Gastrocnemius medialis (tissue), 4 donors: ENCODE data around the gene GALNT9. TPM values are rescaled to one million over a fixed set of nuclear protein-coding genes. Genes with fewer than 3 reads are reported as not detected.

Source experiments
- ATAC-seq, 2 donors: fragments of 150-250 bp; one replicate each; pipeline ENCODE4 v1.9.1; 2016
- DNase-seq, 2 donors: peaks; one replicate each; pipeline ENCODE4 v3.0.0-alpha.2; 2019
- H3K27ac ChIP-seq, 4 donors: fragments of 200-600 bp; sonication (generic); 1 replicate in 1 of 4; 2 replicates in 3 of 4; pipeline ENCODE4 v1.5.1; 2016 to 2018; ENCODE audit warnings: mild to moderate bottlenecking in 2 of 4, moderate library complexity in 1 of 4
- H3K27me3 ChIP-seq, 3 donors: fragments of 200-600 bp; sonication (generic) in 2 of 3; 1 replicate in 1 of 3; 2 replicates in 2 of 3; pipeline versions ENCODE4 v1.5.1 to v1.6.0; 2016 to 2019; ENCODE audit warnings: mild to moderate bottlenecking in 1 of 3, moderate library complexity in 1 of 3
- H3K36me3 ChIP-seq, 2 donors: fragments of 200-600 bp; sonication (generic) in 1 of 2; one replicate each; pipeline ENCODE4 v1.5.1; 2017 to 2018
- H3K4me1 ChIP-seq, 2 donors: fragments of 200-600 bp; sonication (generic) in 1 of 2; one replicate each; pipeline ENCODE4 v1.5.1; 2016 to 2017; ENCODE audit warnings: mild to moderate bottlenecking in 2 of 2
- H3K4me3 ChIP-seq, 4 donors: fragments of 200-600 bp; sonication (generic) in 3 of 4; 1 replicate in 1 of 4; 2 replicates in 3 of 4; pipeline ENCODE4 v1.5.1; 2016 to 2019; ENCODE audit warnings: mild to moderate bottlenecking in 2 of 4
- H3K9me3 ChIP-seq, 3 donors: fragments of 200-600 bp; sonication (generic) in 2 of 3; 1 replicate in 1 of 3; 2 replicates in 2 of 3; pipeline ENCODE4 v1.5.1; 2016 to 2019
- CTCF ChIP-seq, 5 experiments: fragments of 450-650 bp in 3 of 5; fragments of 200-600 bp in 2 of 5; sonication (generic) in 2 of 5; IDR thresholded peaks in 4 of 5; conservative IDR thresholded peaks in 1 of 5; 1 replicate in 4 of 5; 2 replicates in 1 of 5; pipeline ENCODE4 v1.5.1; 2016 to 2019; ENCODE audit warnings: antibody characterized with exemption in 5 of 5, mild to moderate bottlenecking in 3 of 5, moderate library complexity in 3 of 5
- POLR2A ChIP-seq, 2 donors: fragments of 450-650 bp; IDR thresholded peaks; one replicate each; pipeline ENCODE4 v1.6.1; 2017; ENCODE audit warnings: antibody characterized with exemption in 2 of 2, mild to moderate bottlenecking in 2 of 2, moderate library complexity in 2 of 2
- in situ Hi-C, 4 donors: fragments of 200-750 bp; cut with MboI; loops; one replicate each; pipeline versions ENCODE4 v1.15.0 to v1.8.0; 2017; ENCODE audit warnings: low sequenced_read_pairs in 4 of 4
- intact Hi-C: fragments of 100-400 bp; cut with DNase I; formaldehyde crosslinking; loops from one replicate; pipeline ENCODE4 v1.15.1; 2023; ENCODE audit warnings: low total_unique reads
- total RNA-seq, 4 donors: library from RNA; depleted of rRNA; stranded (reverse); fragments of >200 nt; gene quantifications; one replicate each; pipeline versions ENCODE4 v1.1.0 to v1.2.3, GENCODE V29; 2016

The GALNT9 gene
- total RNA-seq, 4 donors from 2014 or later, result not detected

GRCh38 chr12:132175496-132176384 is 153.6 kb downstream of the GALNT9 start:
- H3K27me3 ChIP-seq, result peaks cover 31 to 37% (median 34%) of the 10 kb centered on the region in 3 donors
- intact Hi-C loops, result no loop called here
- in situ Hi-C loops, result no loop called here
- H3K9me3 ChIP-seq, result no peaks in the 10 kb centered on the region
- H3K36me3 ChIP-seq, result no peaks in the 10 kb centered on the region
- H3K4me3 ChIP-seq, result no peak overlapping the region
- no peak for DNase-seq
- no peak for TF ChIP-seq POLR2A (IDR thresholded peaks at IDR 0.05)
- no peak for TF ChIP-seq CTCF (IDR thresholded peaks at IDR 0.05 in 4 of 5, conservative IDR thresholded peaks at IDR 0.05 in 1 of 5)
- no peak for ATAC-seq
- peaks cover 5 to 7% of the 10 kb centered on the region in 2 donors for H3K4me1 ChIP-seq
- H3K27ac ChIP-seq, result no peak overlapping the region

GRCh38 chr12:132174839-132175490 is 154.4 kb downstream of the GALNT9 start:
- H3K27ac ChIP-seq, result no peak overlapping the region
- no peaks in the 10 kb centered on the region for H3K36me3 ChIP-seq
- no peak for DNase-seq
- no peak for ATAC-seq
- intact Hi-C loops, result no loop called here
- peaks cover 31 to 44% (median 42%) of the 10 kb centered on the region in 3 donors for H3K27me3 ChIP-seq
- in situ Hi-C loops, result no loop called here
- no peak overlapping the region for H3K4me3 ChIP-seq
- TF ChIP-seq POLR2A (IDR thresholded peaks at IDR 0.05) (no peak), CTCF (IDR thresholded peaks at IDR 0.05 in 4 of 5, conservative IDR thresholded peaks at IDR 0.05 in 1 of 5) (no peak)
- H3K4me1 ChIP-seq, result peaks cover 5 to 7% of the 10 kb centered on the region in 2 donors
- no peaks in the 10 kb centered on the region for H3K9me3 ChIP-seq

GRCh38 chr12:132174015-132174838 is 155.2 kb downstream of the GALNT9 start:
- intact Hi-C loops (no loop called here), in situ Hi-C loops (no loop called here)
- DNase-seq, result no peak

More at GRCh38 chr12:132174015-132174838, 155.2 kb downstream of the GALNT9 start:
- ATAC-seq, result no peak
- Histone ChIP-seq H3K27me3 (peaks cover 31 to 44% (median 43%) of the 10 kb centered on the region in 3 donors), H3K27ac (no peak overlapping the region), H3K4me1 (peaks cover 5 to 7% of the 10 kb centered on the region in 2 donors), H3K4me3 (no peak overlapping the region), H3K9me3 (no peaks in the 10 kb centered on the region), H3K36me3 (no peaks in the 10 kb centered on the region)
- TF ChIP-seq CTCF (IDR thresholded peaks at IDR 0.05 in 4 of 5, conservative IDR thresholded peaks at IDR 0.05 in 1 of 5) (no peak), POLR2A (IDR thresholded peaks at IDR 0.05) (no peak)
